T-helper 1 cell (primary cell): Measurements from ENCODE around the gene CAMTA2.
A peak's percentile ranks its signal among the peaks of the same experiment; 100 is the strongest.

ENCODE experiments used
- DNase-seq, 5 donors: peaks; one replicate each; pipeline ENCODE4 v3.0.0-alpha.2; 2012 to 2020

CAMTA2 gene

DNA sequence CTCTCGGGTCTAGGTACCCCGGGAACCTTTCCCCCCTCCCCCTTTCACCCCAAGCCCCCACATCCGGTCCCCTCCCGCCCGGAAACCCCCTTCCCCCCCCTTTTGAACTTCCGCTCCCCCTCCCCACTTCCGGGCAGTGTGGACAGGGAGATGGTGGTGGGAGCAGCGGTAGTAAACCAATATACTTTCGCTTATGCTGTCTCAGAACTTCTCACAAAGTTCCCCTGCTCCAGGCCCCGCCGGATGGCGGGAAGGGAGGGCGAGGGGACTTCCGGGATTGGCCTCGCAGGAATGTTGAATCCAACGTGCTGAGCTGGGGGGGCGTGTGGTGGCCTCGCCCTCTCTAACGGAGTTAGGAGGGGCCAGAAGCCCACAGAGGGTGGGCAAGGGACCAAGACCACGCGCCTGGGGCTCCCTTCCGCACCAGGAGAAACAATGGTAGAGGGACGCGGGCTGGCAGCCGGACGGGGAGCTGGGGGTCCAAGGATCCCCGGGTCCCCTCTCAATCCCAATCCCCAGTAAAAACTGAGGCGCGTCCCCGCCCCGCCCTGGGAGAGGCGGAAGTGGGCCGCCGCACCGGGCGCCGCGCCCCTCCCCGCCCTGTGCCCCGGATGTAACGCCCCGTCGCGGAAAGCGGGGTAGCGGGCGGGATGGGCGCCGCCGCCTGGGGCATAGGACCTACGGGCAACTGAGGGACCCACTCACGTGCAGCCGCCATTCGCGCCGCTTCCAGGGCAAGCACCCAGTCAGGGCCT is 39.9 kb downstream of the CAMTA2 start:
- DNase-seq = peak; percentile 40 to 87 (median 56)

DNA sequence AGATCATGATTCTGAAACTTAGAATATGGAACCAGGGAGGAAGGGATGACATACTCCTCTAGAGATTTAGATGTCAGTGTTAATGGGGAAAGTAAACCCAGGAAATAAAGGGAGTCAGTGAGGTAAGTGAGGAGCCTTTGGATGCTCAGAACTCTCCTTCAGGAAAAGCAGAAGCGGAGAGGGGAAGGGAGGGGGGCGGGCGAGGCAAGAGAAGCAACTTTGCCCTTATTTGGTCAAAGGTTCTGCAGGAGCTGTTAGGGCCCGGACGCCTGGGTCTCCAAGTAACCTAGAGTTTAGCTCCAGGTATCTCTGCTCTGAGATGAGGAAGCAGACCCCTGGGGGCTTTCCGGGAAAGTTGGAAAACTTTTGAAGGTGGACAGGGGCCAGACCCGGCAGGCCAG is 40.5 kb downstream of the CAMTA2 start:
- no peak for DNase-seq

DNA sequence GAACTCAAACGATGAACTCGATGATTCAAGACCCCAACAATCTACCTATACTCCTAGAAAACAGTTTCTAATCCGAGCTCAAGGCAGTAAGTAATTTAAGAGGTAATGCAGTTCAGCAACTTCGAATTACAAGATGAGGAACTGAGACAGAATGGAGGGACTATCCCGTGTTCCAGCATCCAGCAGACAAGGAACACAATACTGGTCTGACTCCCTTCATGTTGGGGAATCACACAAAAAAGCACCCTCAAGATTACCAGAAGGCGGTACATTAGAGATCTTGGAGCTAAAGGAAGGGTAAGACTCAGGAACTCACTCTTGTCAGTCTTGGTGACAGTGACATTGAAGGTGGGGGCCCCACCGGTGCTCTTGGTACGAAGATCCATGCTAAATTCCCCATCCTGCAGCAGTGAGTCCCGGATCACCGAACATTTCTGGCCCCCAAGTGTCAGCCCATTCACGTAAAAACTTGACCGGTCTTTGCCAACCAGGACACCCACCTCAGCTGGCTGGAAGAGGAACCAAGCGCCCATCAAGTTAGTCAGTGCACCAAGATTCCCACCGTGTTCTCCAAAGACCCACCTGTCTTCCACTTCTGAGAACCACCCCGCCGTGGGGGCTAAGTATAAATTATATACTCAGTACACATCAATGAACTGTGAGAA is 41.0 kb downstream of the CAMTA2 start:
- no peak for DNase-seq

DNA sequence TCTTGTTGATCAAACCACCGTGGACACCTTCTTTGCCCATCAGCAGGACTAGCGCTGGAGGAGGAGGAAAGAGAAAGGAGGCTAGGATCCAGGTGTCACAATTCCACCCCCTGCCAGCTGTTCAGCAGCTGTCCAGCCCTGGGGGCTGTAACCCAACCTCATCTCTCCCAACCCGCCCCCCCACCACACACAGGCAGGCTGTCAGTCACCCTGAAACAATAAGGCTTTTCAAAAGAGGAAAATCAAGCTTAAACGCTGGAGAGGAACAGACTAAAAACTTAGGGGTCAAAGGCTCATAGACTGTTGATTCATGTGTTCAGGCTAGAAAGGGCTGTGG is 41.6 kb downstream of the CAMTA2 start:
- DNase-seq = no peak

DNA sequence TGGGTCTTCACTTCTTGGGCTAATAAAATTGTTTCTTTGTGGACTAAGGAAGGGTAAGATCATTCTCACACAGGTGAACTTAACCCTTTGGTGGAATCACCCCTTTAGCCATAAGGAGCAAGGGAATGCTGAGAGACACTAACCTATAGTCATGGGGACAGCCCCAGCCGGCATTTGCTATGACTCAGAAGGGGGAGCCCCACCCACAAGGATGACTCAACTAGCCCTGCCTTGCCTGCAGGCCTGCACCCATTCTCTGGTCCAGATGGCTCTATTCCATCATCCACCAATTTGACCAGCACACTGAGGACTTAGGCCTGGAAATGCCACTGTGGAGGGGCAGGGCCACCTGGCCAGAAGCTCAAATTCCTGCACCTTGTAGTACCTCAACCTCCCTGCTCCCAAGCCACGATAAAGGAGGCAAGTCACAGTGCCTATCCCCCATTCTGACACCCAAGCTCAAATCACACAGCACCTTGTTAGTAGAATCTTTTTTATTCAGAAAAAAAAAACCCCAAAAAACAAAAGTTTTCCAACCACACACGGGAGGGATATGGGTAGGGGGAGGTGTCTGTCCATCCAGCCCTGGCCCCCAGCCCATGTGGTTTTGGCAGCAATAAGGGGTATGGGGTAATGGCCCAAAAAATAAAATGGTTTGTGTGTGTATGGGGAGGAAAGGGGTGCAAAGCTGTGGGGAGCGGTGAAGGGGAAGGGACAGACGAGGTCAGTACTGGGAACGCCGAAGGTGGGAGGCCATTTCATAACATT is 42.1 kb downstream of the CAMTA2 start:
- DNase-seq = peak; percentile 35 to 85 (median 58)

DNA sequence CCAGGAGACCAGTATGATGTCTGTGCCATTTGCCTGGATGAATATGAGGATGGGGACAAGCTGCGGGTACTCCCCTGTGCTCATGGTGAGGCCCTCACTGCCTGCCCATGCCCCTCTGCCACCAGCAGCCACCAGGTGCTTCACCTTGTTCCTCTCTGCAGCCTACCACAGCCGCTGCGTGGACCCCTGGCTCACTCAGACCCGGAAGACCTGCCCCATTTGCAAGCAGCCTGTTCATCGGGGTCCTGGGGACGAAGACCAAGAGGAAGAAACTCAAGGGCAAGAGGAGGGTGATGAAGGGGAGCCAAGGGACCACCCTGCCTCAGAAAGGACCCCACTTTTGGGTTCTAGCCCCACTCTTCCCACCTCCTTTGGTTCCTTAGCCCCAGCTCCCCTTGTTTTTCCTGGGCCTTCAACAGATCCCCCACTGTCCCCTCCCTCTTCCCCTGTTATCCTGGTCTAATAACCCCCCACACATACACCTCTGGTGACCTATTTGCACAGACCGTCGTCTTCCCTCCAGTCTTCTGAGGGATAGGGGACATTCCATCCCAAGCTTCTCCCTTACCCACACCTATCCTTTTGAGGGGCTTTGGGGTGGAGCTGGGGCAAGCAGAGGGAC is 42.8 kb downstream of the CAMTA2 start:
- no peak for DNase-seq

DNA sequence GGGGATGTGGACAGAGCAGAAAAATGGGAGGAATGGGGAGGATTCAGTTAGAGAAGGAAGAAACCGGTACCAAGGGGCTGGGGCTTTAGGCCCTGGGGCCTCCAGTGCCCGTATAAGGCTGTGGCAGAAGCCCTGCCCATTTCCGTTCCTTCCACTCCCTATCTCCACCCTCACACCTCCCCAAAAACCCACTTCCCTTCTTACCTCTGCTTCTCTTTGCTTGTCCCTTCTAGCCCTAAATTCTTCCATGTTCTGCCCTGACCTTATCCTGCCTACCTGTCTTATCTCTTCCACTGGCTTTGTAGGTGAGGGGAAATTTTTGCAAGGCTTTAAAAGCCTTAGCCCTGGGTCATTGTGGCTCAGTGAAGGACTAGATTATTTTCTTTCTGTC is 43.3 kb downstream of the CAMTA2 start:
- peak in 3 of 5 donors; percentile 42 to 85 (median 45) for DNase-seq

DNA sequence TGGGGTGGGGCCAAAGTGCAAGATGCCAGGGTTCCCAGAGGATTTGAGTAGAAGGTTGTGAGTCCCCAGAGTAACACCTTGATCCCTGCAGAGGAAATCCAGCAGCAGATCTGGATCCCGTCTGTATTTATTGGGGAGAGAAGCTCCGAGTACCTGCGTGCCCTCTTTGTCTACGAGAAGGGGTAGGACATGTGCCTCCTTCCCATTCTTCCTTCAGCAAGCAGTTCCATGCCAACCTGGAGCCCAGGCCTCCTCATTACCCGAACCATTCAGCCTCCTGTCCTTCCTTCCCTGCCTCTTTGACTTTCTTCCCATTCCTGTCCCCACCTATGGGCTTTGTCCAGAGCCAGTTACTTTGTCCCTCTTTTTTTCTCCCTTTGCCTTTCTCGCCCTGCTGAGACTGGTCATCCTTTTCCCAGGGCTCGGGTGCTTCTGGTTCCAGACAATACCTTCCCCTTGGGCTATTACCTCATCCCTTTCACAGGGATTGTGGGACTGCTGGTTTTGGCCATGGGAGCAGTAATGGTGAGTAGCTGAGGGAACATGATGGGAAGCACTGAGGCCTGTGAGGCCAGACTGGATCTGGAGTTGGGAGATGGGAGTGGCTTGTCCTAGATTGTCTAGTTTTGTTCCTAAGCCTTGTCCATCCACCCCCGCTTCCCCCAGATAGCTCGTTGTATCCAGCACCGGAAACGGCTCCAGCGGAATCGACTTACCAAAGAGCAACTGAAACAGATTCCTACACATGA is 44.5 kb downstream of the CAMTA2 start:
- no peak for DNase-seq

DNA sequence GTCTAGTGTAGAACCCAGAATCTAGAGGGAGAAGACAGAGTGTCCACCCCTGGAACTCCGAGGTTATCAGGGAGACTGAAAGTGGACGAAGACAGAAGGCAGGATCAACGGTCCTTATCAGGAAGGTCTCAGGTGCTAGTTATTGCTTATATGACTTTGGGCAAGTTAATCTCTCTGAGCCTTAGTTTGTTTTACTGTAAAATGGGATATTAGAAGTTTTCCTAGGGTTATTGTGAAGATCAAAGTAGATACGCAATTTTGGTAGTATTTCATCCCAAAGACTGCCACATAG is 46.2 kb downstream of the CAMTA2 start:
- no peak for DNase-seq

DNA sequence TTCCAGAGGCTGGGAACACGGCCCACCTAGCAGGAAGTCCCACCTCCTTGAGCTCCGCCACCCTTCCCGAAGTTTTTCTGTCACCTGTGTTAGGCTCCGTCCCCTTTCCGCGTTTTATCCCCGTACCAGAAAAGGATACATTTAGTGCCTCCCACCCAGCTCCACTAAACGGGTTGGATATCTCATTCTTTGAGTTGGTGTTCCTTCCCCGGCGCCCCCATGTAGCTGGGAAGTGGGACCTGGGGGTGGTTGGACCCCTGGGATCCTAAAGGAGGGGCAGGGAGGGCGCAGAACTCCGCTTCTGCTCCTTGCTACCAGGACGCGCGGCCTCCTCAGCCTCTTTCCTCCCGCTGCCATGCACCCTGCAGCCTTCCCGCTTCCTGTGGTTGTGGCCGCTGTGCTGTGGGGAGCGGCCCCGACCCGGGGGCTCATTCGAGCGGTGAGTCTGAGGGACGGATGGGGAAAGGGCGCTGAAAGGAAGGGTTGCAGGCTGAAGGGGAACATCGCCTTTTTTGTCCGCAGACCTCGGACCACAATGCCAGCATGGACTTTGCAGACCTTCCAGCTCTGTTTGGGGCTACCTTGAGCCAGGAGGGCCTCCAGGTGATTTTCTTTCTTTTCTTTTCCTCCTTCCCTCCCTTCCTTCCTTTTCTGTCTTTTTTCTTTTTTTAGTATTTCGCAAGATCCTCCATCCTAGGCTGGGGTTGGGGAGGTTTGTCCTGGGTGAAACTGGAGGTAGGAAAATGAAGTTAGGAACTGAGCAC is 46.7 kb downstream of the CAMTA2 start:
- peak in 3 of 5 donors; percentile 31 to 56 (median 42) for DNase-seq

DNA sequence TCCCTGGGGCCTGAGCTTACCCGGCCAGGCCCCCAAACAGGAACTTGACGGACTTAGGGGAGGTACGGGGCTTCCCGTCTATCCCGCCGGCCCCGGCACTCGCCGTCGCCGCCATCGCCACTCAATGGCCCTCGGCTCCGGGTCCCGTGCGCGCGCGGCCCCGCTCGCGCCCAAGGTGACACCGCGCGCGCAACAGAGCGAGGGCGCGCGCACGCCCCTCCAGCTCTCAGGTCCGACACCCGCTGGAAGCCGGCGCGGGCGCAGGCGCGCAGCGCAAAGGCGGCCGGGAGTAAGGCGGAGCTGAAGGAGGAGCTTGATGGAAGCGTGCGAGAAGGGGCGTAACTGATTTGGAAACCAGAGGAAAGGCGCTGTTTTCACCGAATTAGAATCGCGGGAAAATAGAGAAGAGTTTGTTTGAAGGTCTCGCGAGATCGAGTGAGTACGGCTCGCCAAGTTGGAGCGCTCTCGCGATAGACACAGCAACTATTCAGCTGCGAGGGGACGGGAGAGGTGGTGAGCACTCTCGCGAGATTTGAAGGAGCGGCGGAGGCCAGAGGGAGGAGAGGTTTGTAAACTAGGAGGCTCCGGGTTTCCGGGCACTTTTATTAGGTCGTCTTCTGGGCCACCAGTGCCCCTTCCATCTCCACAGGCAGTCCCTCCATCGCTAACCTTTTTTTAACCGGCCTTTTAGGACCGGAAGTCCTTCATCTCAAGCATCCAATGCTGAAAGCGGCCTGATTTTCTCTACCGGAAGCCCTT is 47.5 kb downstream of the CAMTA2 start, which contains the start of the genes RNF167 and SLC25A11:
RNF167 (plus strand) TSS at position 473 of the 759 bp plus-strand sequence. CDS start 642 bp downstream, outside the sequence.
SLC25A11 (minus strand) TSS at position 251 of the 759 bp plus-strand sequence; CDS start at position 115, 136 bp downstream.
- peak; percentile 91 to 100 (median 95) for DNase-seq

DNA sequence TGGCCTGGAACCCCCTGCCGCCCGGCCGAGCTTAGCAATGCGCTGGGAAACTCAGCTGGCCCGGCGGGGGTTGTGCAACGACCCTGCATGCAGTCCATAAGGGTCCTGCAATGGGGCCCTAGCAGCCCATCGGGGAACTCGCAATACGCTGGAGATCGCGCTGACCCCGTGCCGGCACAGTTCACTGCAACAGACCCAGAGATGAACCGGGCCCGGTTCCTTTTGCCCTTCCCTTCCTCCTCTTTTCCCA is 48.0 kb downstream of the CAMTA2 start:
- DNase-seq = peak in 1 of 5 donors; percentile 12

DNA sequence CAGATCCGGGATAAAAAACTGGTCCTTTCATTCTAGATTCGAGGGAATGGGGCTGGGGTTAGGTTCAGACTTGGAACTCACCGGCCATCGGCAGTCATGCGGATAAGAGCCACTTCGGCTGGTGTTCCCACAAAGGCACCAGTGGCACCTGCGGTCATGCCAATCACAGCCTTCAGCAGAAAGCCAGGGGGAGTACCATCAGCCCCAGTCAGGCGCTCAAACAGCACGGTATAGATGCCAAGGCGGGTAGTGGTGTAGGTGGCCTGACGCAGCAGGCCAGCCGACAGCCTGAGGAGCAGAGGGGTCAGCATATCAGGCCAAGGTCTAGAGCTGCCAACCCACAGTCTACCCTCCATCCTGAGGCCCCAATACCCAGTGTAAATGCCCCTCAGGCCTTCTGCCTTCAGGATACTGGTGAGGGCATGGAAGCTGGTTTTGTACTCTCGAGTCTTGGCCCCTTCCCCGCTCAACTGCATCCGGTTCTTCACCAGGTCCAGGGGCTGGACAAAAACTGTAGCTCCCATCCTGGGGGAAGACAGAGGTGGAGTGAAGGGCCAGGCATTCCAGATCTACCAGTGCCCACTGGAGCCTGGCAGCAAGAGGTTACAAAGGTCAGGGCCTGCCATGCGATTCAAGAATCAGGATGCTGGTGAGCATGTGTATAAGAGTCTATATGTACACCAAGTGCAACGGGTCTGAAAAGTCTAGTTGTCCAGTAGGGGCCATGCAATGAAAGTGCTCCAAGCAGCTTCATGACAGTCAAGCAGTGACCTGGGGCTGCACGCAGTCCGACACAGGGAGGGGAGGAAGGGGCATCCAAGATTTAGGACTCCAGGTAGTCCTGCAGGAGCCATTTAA is 48.6 kb downstream of the CAMTA2 start:
- no peak for DNase-seq

DNA sequence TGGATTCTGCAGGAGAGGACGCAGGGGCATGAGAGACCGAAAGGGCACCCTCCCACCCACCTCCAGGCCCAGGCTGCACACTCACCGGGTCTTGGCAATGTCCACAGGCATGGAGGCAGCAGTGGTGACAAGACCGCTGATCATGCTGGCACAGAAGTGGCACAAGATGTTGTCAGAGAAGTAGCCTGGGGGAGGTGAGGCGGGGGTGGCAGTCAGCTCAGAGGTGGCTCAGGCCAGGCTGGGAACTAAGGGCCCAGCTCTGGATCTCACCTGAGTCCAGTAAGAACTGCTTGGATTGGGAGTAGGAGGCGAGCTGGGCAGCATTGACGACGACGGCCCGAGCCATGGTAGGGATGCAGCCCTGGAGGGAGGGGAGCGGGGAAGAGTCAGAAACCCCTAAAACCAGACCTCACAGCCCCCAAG is 49.4 kb downstream of the CAMTA2 start:
- DNase-seq = no peak

DNA sequence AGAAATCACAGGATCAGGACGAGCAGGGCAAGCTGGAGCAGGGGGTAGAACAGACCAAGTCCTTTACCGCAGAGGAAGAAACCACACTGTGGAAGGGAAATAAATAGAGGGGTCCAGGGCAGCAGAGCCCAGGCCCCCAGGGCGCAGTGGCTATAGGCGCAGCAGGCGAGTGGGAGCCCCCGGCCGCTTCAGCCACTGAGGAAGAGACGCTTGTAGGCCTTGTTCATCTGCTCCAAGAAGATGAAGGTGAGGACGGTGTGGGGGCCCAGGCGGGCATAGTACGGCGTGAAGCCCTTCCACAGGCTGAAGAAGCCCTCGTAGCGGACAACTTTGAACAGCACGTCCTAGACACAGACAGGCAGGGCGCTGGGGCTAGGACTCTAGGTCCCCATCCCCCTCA is 49.9 kb downstream of the CAMTA2 start:
- DNase-seq = no peak

DNA sequence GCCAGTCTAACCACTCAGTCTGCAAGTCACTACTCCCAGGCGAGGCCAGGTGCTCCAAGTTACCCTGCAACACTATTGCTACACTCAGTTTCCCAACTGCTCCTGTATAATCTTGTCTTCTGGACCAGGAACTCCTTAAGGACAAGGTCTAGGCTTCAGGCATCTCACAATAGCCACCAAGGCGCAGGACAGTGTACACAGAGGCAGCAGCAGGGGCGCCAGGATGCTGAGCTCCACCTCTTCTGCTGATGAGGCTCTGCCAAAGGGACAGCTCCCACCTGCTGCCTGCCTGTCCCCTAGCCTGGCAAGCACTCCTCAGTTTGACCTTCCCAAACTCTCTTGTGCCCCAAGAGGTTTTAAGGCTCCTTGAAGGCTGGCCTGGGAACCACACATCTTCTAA is 51.0 kb downstream of the CAMTA2 start:
- no peak for DNase-seq

DNA sequence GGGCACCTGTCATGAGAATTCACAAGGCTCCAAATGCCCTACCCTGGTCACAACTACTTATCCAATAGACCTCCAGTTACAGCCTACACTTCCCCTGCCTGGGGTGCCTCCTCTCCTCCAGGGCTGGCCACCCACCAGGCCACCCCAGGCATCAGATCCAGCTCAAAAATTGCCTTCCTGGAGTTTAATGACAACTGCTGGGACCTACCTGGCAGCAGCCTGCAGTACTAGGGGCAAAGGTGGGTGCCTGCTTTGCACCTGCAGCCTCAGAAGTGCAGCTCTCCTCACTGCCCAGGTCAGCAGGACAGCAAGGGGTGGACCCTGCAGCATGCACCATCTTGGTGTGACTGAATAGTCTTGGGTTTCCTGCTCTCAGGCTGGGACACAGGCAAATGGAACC is 51.8 kb downstream of the CAMTA2 start:
- no peak for DNase-seq

DNA sequence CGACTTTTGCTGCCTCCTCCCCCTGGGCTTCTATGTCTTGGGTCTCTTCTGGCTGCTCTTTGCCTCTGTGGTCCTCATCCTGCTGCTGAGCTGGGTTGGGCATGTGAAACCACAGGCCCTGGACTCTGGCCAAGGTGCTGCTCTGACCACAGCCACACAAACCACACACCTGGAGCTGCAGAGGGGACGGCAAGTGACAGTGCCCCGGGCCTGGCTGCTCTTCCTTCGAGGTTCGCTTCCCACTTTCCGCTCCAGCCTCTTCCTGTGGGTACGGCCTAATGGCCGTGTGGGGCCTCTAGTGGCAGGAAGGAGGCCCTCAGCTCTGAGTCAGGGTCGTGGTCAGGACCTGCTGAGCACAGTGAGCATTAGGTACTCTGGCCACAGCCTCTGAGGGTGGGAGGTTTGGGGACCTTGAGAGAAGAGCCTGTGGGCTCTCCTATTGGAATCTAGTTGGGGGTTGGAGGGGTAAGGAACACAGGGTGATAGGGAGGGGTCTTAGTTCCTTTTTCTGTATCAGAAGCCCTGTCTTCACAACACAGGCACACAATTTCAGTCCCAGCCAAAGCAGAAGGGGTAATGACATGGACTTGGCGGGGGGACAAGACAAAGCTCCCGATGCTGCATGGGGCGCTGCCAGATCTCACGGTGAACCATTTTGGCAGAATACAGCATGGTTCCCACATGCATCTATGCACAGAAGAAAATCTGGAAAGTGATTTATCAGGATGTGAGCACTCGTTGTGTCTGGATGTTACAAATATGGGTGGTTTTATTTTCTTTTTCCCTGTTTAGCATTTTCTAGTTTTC is 53.1 kb downstream of the CAMTA2 start:
- DNase-seq = no peak

DNA sequence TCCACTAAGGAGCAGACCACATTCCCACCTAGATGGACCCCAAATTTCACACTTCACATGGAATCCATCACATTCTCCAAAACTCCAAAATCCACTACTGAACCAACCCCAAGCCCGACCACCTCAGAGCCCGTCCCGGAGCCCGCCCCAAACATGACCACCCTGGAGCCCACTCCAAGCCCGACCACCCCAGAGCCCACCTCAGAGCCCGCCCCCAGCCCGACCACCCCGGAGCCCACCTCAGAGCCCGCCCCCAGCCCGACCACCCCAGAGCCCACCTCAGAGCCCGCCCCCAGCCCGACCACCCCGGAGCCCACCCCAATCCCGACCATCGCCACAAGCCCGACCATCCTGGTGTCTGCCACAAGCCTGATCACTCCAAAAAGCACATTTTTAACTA is 53.8 kb downstream of the CAMTA2 start:
- no peak for DNase-seq
